PC-9 (cell line): Measurements from ENCODE around the gene ZC3H12A. TPM values are rescaled to one million over a fixed set of nuclear protein-coding genes. Genes with fewer than 3 reads are reported as not detected.
"Not testable (repeated sequence)": the region's sequence is repeated elsewhere in the genome, so short reads cannot be mapped to it uniquely, and the experiment has no call there.

ENCODE experiments used
- BruUV-seq: library from RNA; stranded (reverse); fragments of 400-500 nt; replicated peaks from 2 replicates; lab custom pipeline; 2021; lab: Mats Ljungman, UMichigan
- CTCF ChIA-PET: fragments of 300-600 bp; sonication (Branson Sonifier 250); formaldehyde crosslinking; loops from one replicate; lab custom pipeline; 2022; ENCODE audit warnings: antibody characterized with exemption; lab: Charles Lee
- POLR2A ChIA-PET: fragments of 300-600 bp; sonication (Branson Sonifier 250); formaldehyde crosslinking; loops from one replicate; lab custom pipeline; 2022; ENCODE audit warnings: antibody characterized with exemption; ENCODE audit not compliant: unreplicated experiment; lab: Charles Lee
- DNase-seq, 2 experiments: peaks; one replicate each; pipeline versions ENCODE4 v3.0.0 to v3.0.0-alpha.2; 2015 to 2022; ENCODE audit warnings: mixed read lengths in 1 of 2
- H2AFZ ChIP-seq: fragments of 200-600 bp; sonication (generic); 2 replicates; pipeline ENCODE4 v1.8.1; 2017; ENCODE audit warnings: antibody characterized with exemption
- H3F3A ChIP-seq: fragments of 200-600 bp; sonication (generic); 2 replicates; pipeline ENCODE4 v1.8.1; 2017; ENCODE audit warnings: antibody characterized with exemption, mild to moderate bottlenecking, low read depth; ENCODE audit not compliant: insufficient read depth
- H3K27ac ChIP-seq: fragments of 200-600 bp; sonication (generic); 2 replicates; pipeline ENCODE4 v1.6.1; 2016; ENCODE audit warnings: mixed run types
- H3K27me3 ChIP-seq: fragments of 200-600 bp; sonication (generic); 2 replicates; pipeline ENCODE4 v1.6.1; 2016; ENCODE audit warnings: low read depth, mixed run types; ENCODE audit not compliant: insufficient read depth
- H3K36me3 ChIP-seq: fragments of 200-600 bp; sonication (generic); 2 replicates; pipeline ENCODE4 v1.6.1; 2016; ENCODE audit warnings: low read depth, mixed run types
- H3K4me1 ChIP-seq: fragments of 200-600 bp; sonication (generic); replicated peaks from 2 replicates; pipeline ENCODE4 v1.6.1; 2016; ENCODE audit warnings: mixed run types; ENCODE audit not compliant: insufficient read depth
- H3K4me2 ChIP-seq: fragments of 200-600 bp; sonication (generic); 2 replicates; pipeline ENCODE4 v1.6.1; 2017; ENCODE audit warnings: mixed run types
- H3K4me3 ChIP-seq: fragments of 200-600 bp; sonication (generic); 2 replicates; pipeline ENCODE4 v1.6.1; 2016; ENCODE audit warnings: mixed run types
- H3K79me2 ChIP-seq: fragments of 200-600 bp; sonication (generic); 2 replicates; pipeline ENCODE4 v1.6.1; 2017; ENCODE audit warnings: low read depth, mixed run types
- H3K9me2 ChIP-seq: fragments of 200-600 bp; sonication (generic); 2 replicates; pipeline ENCODE4 v1.8.1; 2017; ENCODE audit warnings: mild to moderate bottlenecking; ENCODE audit not compliant: insufficient read depth
- H3K9me3 ChIP-seq: fragments of 200-600 bp; sonication (generic); 2 replicates; pipeline ENCODE4 v1.8.1; 2016; ENCODE audit warnings: low read depth; ENCODE audit not compliant: insufficient read depth
- H4K20me1 ChIP-seq: fragments of 200-600 bp; sonication (generic); 2 replicates; pipeline ENCODE4 v1.8.1; 2017; ENCODE audit not compliant: insufficient read depth
- EZH2 ChIP-seq: fragments of 200-600 bp; sonication (generic); IDR thresholded peaks from 2 replicates; pipeline ENCODE4 v1.8.0; 2017; ENCODE audit warnings: antibody characterized with exemption, low read depth
- intact Hi-C: fragments of 100-400 bp; cut with micrococcal nuclease; formaldehyde crosslinking; loops from one replicate; pipeline ENCODE4 v1.10.0; 2022; ENCODE audit not compliant: unreplicated experiment
- total RNA-seq: library from RNA; stranded (reverse); gene quantifications from 2 replicates; pipeline ENCODE4 v1.2.3, GENCODE V29; 2021
- TF ChIP-seq, protein P1 (sequence below): fragments of 200-600 bp; sonication (generic); conservative IDR thresholded peaks from 2 replicates; pipeline ENCODE4 v1.6.1; 2017; ENCODE audit warnings: mixed run types, antibody characterized with exemption, mild to moderate bottlenecking, moderate library complexity

The ZC3H12A gene
- total RNA-seq, 1 experiment from 2014 or later: 18.7 TPM

DNA sequence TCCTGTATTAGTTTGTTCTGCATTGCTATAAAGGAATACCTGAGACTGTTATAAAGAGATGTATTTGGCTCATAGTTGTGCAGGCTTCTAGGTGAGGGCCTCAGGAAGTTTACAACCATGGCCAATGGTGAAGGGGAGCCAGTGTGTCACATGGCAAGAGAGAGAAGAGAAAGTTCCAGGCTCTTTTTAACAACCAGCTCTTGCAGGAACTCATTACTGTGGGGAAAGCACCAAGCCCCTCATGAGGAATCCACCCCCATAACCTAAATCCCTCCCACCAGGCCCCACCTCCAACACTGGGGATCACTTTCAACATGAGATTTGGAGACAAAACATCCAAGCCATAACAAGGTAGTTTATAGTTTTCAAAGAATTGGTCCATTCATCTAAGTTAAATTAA, 45.2 kb downstream of the ZC3H12A start:
- Histone ChIP-seq H3K9me2 (no peaks in the 10 kb centered on the region), H3K36me3 (no peaks in the 10 kb centered on the region), H3K9me3 (no peaks in the 10 kb centered on the region), H3F3A (peaks cover 17% of the 10 kb centered on the region; the same call in 1 of the 2 replicates), H3K27me3 (no peaks in the 10 kb centered on the region), H3K4me2 (no peak overlapping the region), H3K27ac (no peak overlapping the region), H3K4me1 (peaks cover 8% of the 10 kb centered on the region), H2AFZ (no peak overlapping the region), H4K20me1 (no peaks in the 10 kb centered on the region), H3K4me3 (no peak overlapping the region), H3K79me2 (no peaks in the 10 kb centered on the region)
- intact Hi-C loops: no loop called here
- POLR2A ChIA-PET: no interaction called here
- DNase-seq: no peak
- TF ChIP-seq, protein P1, sequence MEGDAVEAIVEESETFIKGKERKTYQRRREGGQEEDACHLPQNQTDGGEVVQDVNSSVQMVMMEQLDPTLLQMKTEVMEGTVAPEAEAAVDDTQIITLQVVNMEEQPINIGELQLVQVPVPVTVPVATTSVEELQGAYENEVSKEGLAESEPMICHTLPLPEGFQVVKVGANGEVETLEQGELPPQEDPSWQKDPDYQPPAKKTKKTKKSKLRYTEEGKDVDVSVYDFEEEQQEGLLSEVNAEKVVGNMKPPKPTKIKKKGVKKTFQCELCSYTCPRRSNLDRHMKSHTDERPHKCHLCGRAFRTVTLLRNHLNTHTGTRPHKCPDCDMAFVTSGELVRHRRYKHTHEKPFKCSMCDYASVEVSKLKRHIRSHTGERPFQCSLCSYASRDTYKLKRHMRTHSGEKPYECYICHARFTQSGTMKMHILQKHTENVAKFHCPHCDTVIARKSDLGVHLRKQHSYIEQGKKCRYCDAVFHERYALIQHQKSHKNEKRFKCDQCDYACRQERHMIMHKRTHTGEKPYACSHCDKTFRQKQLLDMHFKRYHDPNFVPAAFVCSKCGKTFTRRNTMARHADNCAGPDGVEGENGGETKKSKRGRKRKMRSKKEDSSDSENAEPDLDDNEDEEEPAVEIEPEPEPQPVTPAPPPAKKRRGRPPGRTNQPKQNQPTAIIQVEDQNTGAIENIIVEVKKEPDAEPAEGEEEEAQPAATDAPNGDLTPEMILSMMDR: no peak
- TF ChIP-seq EZH2: no peak
- CTCF ChIA-PET: no interaction called here
- BruUV-seq: no TSS peak

DNA sequence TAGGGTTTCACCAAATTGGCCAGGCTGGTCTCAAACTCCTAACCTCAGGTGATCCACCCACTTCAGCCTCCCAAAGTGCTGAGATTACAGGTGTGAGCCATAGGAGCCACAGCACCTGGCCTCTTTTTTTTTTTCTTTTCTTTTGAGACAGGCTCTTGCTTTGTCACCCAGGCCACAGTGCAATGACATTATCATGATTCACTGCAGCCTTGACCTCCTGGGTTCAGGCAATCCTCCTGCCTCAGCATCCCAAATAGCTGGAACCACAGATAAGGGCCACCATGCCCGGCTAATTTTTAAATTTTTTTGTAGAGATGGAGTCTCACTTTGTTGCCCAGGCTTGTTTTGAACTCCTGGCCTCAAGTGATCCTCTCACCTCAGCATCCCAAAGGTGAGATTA, 55.5 kb downstream of the ZC3H12A start:
- BruUV-seq, H3K9me2 ChIP-seq, H3K27me3 ChIP-seq, H3K36me3 ChIP-seq, H3K4me2 ChIP-seq, DNase-seq, H3K9me3 ChIP-seq, H3K27ac ChIP-seq, H3K79me2 ChIP-seq, H4K20me1 ChIP-seq, POLR2A ChIA-PET, H3K4me3 ChIP-seq, H2AFZ ChIP-seq: not testable (repeated sequence)
- Histone ChIP-seq H3K4me1 (peaks cover 15% of the 10 kb centered on the region), H3F3A (peaks cover 23% of the 10 kb centered on the region)
- intact Hi-C loops: loop anchor here (5.0 kb wide), 1 partner anchor 67 kb away; the partner anchor contains the start of gene GNL2
- CTCF ChIA-PET: interaction anchor here (0.6 kb wide), 1 partner anchor 9 kb away, joined by 4 read pairs; no protein-coding TSS in a partner anchor

- Histone ChIP-seq H3K79me2 (peaks cover 27% of the 10 kb centered on the region), H3F3A (peaks cover 49% of the 10 kb centered on the region), H3K36me3 (peaks cover 13% of the 10 kb centered on the region), H3K4me1 (peaks cover 42% of the 10 kb centered on the region)
- H3K9me2 ChIP-seq, H4K20me1 ChIP-seq, DNase-seq, H3K4me2 ChIP-seq, H3K27ac ChIP-seq, H3K4me3 ChIP-seq, H2AFZ ChIP-seq, BruUV-seq, H3K27me3 ChIP-seq, H3K9me3 ChIP-seq: not testable (repeated sequence)
- ChIA-PET CTCF (interaction anchor here (0.6 kb wide), 1 partner anchor 1093 kb away, joined by 3 read pairs; no protein-coding TSS in a partner anchor), POLR2A (interaction anchor here (0.6 kb wide), 1 partner anchor 57 kb away, joined by 3 read pairs; no protein-coding TSS in a partner anchor)
- intact Hi-C loops: loop anchor here (5.0 kb wide), 1 partner anchor 65 kb away; the partner anchor contains the start of gene GNL2
These were observed 58.2 kb downstream of the ZC3H12A start for GRCh38 chr1:37532418-37533156.
